Tibial nerve (tissue), 4 donors: ENCODE data around the gene RBM41. TPM values are rescaled to one million over a fixed set of nuclear protein-coding genes. Genes with fewer than 3 reads are reported as not detected.

ENCODE experiments used
- DNase-seq, 2 donors: peaks; one replicate each; pipeline ENCODE4 v3.0.0-alpha.2; 2019; ENCODE audit warnings: low spot score in 2 of 2
- H3K27ac ChIP-seq, 4 donors: fragments of 200-600 bp; sonication (generic) in 3 of 4; one replicate each; pipeline ENCODE4 v1.5.1; 2017 to 2019; ENCODE audit warnings: mild to moderate bottlenecking in 1 of 4
- H3K27me3 ChIP-seq, 2 donors: fragments of 200-600 bp; sonication (generic) in 1 of 2; one replicate each; pipeline versions ENCODE4 v1.5.1 to v1.6.0; 2017 to 2019
- H3K36me3 ChIP-seq, 3 donors: fragments of 200-600 bp; sonication (generic); one replicate each; pipeline ENCODE4 v1.5.1; 2018 to 2019
- H3K4me1 ChIP-seq, 4 donors: fragments of 200-600 bp; sonication (generic) in 3 of 4; one replicate each; pipeline ENCODE4 v1.5.1; 2017 to 2019
- H3K4me3 ChIP-seq, 4 donors: fragments of 200-600 bp; sonication (generic) in 3 of 4; one replicate each; pipeline ENCODE4 v1.5.1; 2017 to 2019; ENCODE audit warnings: mild to moderate bottlenecking in 1 of 4, moderate library complexity in 1 of 4
- H3K9me3 ChIP-seq, 4 donors: fragments of 200-600 bp; sonication (generic) in 3 of 4; one replicate each; pipeline ENCODE4 v1.5.1; 2017 to 2019
- CTCF ChIP-seq, 5 experiments: fragments of 200-600 bp in 3 of 5; fragments of 450-650 bp in 2 of 5; sonication (generic) in 3 of 5; IDR thresholded peaks; one replicate each; pipeline ENCODE4 v1.5.1; 2016 to 2019; ENCODE audit warnings: antibody characterized with exemption in 5 of 5, mild to moderate bottlenecking in 3 of 5, moderate library complexity in 2 of 5
- EP300 ChIP-seq, 2 donors: sonication (generic); formaldehyde crosslinking; IDR thresholded peaks; one replicate each; pipeline ENCODE4 v1.6.1; 2017; ENCODE audit warnings: antibody characterized with exemption in 2 of 2, mild to moderate bottlenecking in 1 of 2
- POLR2A ChIP-seq, 2 donors: fragments of 450-650 bp; IDR thresholded peaks; one replicate each; pipeline ENCODE4 v1.6.1; 2017; ENCODE audit warnings: antibody characterized with exemption in 2 of 2, mild to moderate bottlenecking in 2 of 2, moderate library complexity in 2 of 2
- WGBS, 2 donors: methylation state at CpG; one replicate each; pipeline ENCODE4 v1.1.5; 2018; 5-methylcytosine and 5-hydroxymethylcytosine counted together
- total RNA-seq, 4 donors: library from RNA; depleted of rRNA; stranded (reverse); fragments of >200 nt; gene quantifications; one replicate each; pipeline ENCODE4 v1.1.0, GENCODE V29; 2016

The RBM41 gene
- total RNA-seq, 4 donors from 2014 or later = 10.8 to 19.7 (median 16.6) TPM

- Histone ChIP-seq H3K27me3 (peaks cover 0 to 11% of the 10 kb centered on the region in 2 donors), H3K4me1 (no peaks in the 10 kb centered on the region), H3K36me3 (no peaks in the 10 kb centered on the region), H3K9me3 (no peaks in the 10 kb centered on the region), H3K4me3 (no peak overlapping the region), H3K27ac (no peak overlapping the region)
- TF ChIP-seq CTCF (IDR thresholded peaks at IDR 0.05) (no peak), EP300 (IDR thresholded peaks at IDR 0.05) (no peak), POLR2A (IDR thresholded peaks at IDR 0.05) (no peak)
- 76 to 87% methylated on average over 3 to 6 of the region's 6 CpGs for WGBS, 2 donors
- DNase-seq = no peak
Observed at GRCh38 chrX:107154787-107155620, 36.4 kb upstream of the RBM41 start.

DNA sequence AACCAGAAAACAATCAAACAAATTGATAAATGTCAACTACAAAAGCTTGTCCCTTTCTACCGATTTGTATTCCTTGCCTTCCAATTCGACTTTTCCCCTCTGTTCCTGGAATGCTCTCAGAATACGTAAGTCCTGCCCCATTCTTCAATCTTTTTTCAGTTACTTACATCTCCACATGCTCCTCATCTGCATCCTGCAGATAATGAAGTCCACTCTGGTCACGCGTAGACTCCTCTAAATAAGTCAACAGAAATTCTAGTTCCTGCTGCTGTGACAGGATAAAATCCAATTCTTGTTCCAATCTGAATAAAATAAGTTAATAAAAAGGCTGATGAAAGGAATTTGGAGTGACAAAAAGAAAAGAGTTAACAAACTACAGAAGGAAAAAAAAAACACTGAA, 34.4 kb upstream of the RBM41 start:
- no peak for TF ChIP-seq POLR2A (IDR thresholded peaks at IDR 0.05)
- Histone ChIP-seq H3K27me3 (peaks cover 0 to 16% of the 10 kb centered on the region in 2 donors), H3K36me3 (no peaks in the 10 kb centered on the region), H3K27ac (no peak overlapping the region), H3K4me1 (no peaks in the 10 kb centered on the region), H3K4me3 (no peak overlapping the region), H3K9me3 (no peaks in the 10 kb centered on the region)
- 78 to 93% methylated on average over 5 of the region's 5 CpGs for WGBS, 2 donors
- DNase-seq = no peak

- no peaks in the 10 kb centered on the region for H3K4me1 ChIP-seq
- H3K27ac ChIP-seq = no peak overlapping the region
- H3K4me3 ChIP-seq = no peak overlapping the region
- DNase-seq = no peak
- no peaks in the 10 kb centered on the region for H3K9me3 ChIP-seq
- H3K27me3 ChIP-seq = peaks cover 0 to 5% of the 10 kb centered on the region in 2 donors
- H3K36me3 ChIP-seq = no peaks in the 10 kb centered on the region
- TF ChIP-seq EP300 (IDR thresholded peaks at IDR 0.05) (no peak), POLR2A (IDR thresholded peaks at IDR 0.05) (no peak), CTCF (IDR thresholded peaks at IDR 0.05) (no peak)
Observed at GRCh38 chrX:107146670-107147069, 28.0 kb upstream of the RBM41 start.

- H3K27ac ChIP-seq = no peak overlapping the region
- no peak overlapping the region for H3K4me3 ChIP-seq
- WGBS, 2 donors = 64 to 94% methylated on average over 1 of the region's 1 CpG
- peaks cover 0 to 7% of the 10 kb centered on the region in 2 donors for H3K27me3 ChIP-seq
- H3K4me1 ChIP-seq = no peaks in the 10 kb centered on the region
- TF ChIP-seq EP300 (IDR thresholded peaks at IDR 0.05) = no peak
- no peak for TF ChIP-seq POLR2A (IDR thresholded peaks at IDR 0.05)
- no peak for TF ChIP-seq CTCF (IDR thresholded peaks at IDR 0.05)
- no peak for DNase-seq
- H3K36me3 ChIP-seq = no peaks in the 10 kb centered on the region
- no peaks in the 10 kb centered on the region for H3K9me3 ChIP-seq
Observed at GRCh38 chrX:107135965-107136307, 17.3 kb upstream of the RBM41 start.

- H3K27ac ChIP-seq = no peak overlapping the region
- 52 to 61% methylated on average over 5 of the region's 5 CpGs for WGBS, 2 donors
- no peak for DNase-seq
- H3K4me3 ChIP-seq = no peak overlapping the region
- peaks cover 0 to 7% of the 10 kb centered on the region in 2 donors for H3K27me3 ChIP-seq
- H3K9me3 ChIP-seq = no peaks in the 10 kb centered on the region
- TF ChIP-seq POLR2A (IDR thresholded peaks at IDR 0.05) = no peak
- TF ChIP-seq EP300 (IDR thresholded peaks at IDR 0.05) = no peak
- TF ChIP-seq CTCF (IDR thresholded peaks at IDR 0.05) = no peak
- H3K4me1 ChIP-seq = no peaks in the 10 kb centered on the region
- no peaks in the 10 kb centered on the region for H3K36me3 ChIP-seq
Observed at GRCh38 chrX:107135049-107135964, 16.7 kb upstream of the RBM41 start.
